ENCODE results near the gene EPYC. TPM values are rescaled to one million over a fixed set of nuclear protein-coding genes. Genes with fewer than 3 reads are reported as not detected.

The EPYC gene
- total RNA-seq, 1 donor from 2014 or later, result not detected

DNA sequence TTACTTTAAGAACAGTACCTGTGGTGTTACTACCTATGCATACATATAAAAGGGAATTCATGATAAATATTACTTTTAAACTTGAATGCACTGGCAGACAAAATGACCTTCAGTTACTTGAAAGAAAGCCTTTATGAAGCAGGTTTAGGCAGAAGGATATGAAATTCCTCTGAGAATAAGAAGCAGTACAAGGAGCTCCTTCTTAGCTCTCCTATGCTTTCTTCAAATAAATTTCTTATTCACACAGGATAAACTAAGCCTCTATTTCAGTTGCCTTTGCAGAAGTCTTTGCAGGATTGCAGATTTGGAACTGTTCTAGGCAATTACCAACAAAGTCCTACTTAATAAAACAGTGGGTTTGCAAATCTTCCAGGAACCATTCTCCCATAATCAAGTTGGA is 1.0 kb downstream of the EPYC start:
- Mint-ChIP-seq H3K4me1 (ENCODE audit: low read depth) (peaks cover 8% of the 10 kb centered on the region), H3K4me3 (ENCODE audit: unreplicated experiment) (no peak overlapping the region), H3K9me3 (ENCODE audit: low read depth) (peaks cover 2% of the 10 kb centered on the region), H3K36me3 (ENCODE audit: low read depth) (no peaks in the 10 kb centered on the region), H3K27ac (ENCODE audit: unreplicated experiment) (no peak overlapping the region), H3K27me3 (ENCODE audit: low read depth) (no peaks in the 10 kb centered on the region)
- DNase-seq (ENCODE audit: low spot score), result no peak
- TF ChIP-seq, protein P1, sequence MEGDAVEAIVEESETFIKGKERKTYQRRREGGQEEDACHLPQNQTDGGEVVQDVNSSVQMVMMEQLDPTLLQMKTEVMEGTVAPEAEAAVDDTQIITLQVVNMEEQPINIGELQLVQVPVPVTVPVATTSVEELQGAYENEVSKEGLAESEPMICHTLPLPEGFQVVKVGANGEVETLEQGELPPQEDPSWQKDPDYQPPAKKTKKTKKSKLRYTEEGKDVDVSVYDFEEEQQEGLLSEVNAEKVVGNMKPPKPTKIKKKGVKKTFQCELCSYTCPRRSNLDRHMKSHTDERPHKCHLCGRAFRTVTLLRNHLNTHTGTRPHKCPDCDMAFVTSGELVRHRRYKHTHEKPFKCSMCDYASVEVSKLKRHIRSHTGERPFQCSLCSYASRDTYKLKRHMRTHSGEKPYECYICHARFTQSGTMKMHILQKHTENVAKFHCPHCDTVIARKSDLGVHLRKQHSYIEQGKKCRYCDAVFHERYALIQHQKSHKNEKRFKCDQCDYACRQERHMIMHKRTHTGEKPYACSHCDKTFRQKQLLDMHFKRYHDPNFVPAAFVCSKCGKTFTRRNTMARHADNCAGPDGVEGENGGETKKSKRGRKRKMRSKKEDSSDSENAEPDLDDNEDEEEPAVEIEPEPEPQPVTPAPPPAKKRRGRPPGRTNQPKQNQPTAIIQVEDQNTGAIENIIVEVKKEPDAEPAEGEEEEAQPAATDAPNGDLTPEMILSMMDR (IDR thresholded peaks at IDR 0.05), result no peak

DNA sequence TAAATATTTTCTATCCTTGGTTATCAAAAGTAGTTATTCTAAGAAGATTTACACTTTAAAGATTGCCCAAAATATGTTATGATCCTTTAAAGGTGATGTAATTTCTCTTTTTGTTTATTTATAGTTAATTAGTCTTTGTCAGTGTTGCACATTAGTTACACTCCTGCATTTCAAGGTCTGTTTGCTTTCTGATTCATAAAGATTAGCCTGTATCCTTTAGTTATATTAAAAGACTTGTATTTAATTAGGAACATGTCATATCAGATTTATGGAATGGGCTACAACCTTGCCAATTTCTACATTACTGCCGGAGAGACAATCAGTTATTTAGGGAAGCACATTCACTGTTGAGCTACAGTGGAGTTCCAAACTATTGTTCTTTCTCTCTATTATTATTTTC is 3.5 kb downstream of the EPYC start:
- Mint-ChIP-seq H3K27me3 (ENCODE audit: low read depth) (no peaks in the 10 kb centered on the region), H3K4me1 (ENCODE audit: low read depth) (peaks cover 8% of the 10 kb centered on the region)

DNA sequence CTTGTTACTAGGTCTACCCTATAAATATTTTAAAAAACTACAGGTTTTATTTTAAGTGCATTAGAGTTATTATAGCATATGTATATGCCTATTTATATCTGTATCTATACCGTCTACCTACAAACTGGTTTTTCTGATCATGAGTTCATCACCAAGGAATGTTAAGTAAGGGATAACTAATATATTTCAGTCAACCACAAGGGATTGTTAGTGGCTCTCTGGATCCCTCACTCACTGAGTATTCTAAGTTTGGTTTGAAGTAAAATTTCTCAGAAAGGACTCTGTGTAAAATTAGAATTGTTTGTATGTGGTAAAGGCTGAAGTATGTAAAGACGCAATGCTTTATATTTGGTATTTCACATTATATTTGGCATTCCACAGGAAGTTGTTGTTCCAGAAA is 4.8 kb downstream of the EPYC start:
- Mint-ChIP-seq H3K27ac (ENCODE audit: unreplicated experiment) (peak overlapping the region; percentile 8), H3K27me3 (ENCODE audit: low read depth) (no peaks in the 10 kb centered on the region), H3K9me3 (ENCODE audit: low read depth) (no peaks in the 10 kb centered on the region), H3K4me1 (ENCODE audit: low read depth) (peaks cover 9% of the 10 kb centered on the region), H3K4me3 (ENCODE audit: unreplicated experiment) (no peak overlapping the region), H3K36me3 (ENCODE audit: low read depth) (no peaks in the 10 kb centered on the region)
- DNase-seq (ENCODE audit: low spot score), result no peak
- TF ChIP-seq, protein P1 (IDR thresholded peaks at IDR 0.05), result no peak

More for the DNA sequence above, 3.5 kb downstream of the EPYC start:
- Mint-ChIP-seq H3K4me3 (ENCODE audit: unreplicated experiment) (no peak overlapping the region), H3K9me3 (ENCODE audit: low read depth) (no peaks in the 10 kb centered on the region), H3K27ac (ENCODE audit: unreplicated experiment) (no peak overlapping the region), H3K36me3 (ENCODE audit: low read depth) (no peaks in the 10 kb centered on the region)
- TF ChIP-seq, protein P1 (IDR thresholded peaks at IDR 0.05), result no peak
- DNase-seq (ENCODE audit: low spot score), result no peak

DNA sequence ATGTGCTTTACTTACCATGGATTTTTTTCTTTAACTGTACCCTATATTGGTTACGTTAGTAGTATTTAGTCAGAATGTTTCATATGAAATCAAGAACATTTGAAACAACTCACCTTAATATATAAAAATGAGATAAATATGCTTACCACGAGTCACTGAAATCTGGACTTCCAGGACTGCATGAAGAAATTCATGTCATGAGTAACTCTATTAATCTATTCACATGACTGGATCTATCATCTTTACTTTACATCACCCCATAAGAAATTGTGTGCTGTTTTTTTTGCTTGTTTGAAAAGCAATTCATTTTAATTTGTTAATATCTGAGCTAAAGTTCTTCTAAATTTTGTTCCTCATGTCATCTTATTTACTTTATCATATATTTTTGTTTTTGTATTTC is 5.2 kb downstream of the EPYC start:
- no peaks in the 10 kb centered on the region for H3K36me3 Mint-ChIP-seq (ENCODE audit: low read depth)

DNA sequence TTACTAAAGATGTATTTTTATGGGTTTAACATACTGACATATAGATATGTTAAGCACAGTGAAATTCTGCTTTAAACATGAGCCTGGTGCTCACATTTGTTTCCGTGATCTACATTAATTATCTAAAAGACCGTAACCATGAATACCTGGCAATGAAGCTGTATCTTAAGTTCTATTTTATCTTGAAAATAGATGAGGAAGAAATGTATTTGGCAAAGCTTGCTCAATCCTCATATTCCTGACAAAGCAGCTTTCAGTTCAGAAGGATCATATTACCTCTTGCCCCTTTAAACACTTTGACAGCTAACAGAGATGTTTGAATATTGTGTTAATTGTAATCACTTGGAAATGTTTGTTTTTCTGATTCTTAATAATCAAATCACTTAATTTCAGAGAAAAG is 9.8 kb downstream of the EPYC start:
- no peak overlapping the region for H3K27ac Mint-ChIP-seq (ENCODE audit: unreplicated experiment)
- H3K4me3 Mint-ChIP-seq (ENCODE audit: unreplicated experiment), result no peak overlapping the region
- TF ChIP-seq, protein P1 (IDR thresholded peaks at IDR 0.05), result no peak
- H3K9me3 Mint-ChIP-seq (ENCODE audit: low read depth), result peaks cover 5% of the 10 kb centered on the region
- no peak for DNase-seq (ENCODE audit: low spot score)
- no peaks in the 10 kb centered on the region for H3K36me3 Mint-ChIP-seq (ENCODE audit: low read depth)
- H3K4me1 Mint-ChIP-seq (ENCODE audit: low read depth), result peaks cover 10% of the 10 kb centered on the region
- no peaks in the 10 kb centered on the region for H3K27me3 Mint-ChIP-seq (ENCODE audit: low read depth)

More for the DNA sequence above, 5.2 kb downstream of the EPYC start:
- no peaks in the 10 kb centered on the region for H3K9me3 Mint-ChIP-seq (ENCODE audit: low read depth)
- no peaks in the 10 kb centered on the region for H3K27me3 Mint-ChIP-seq (ENCODE audit: low read depth)
- H3K27ac Mint-ChIP-seq (ENCODE audit: unreplicated experiment), result no peak overlapping the region
- no peak for DNase-seq (ENCODE audit: low spot score)
- TF ChIP-seq, protein P1 (IDR thresholded peaks at IDR 0.05), result no peak
- H3K4me1 Mint-ChIP-seq (ENCODE audit: low read depth), result peaks cover 14% of the 10 kb centered on the region
- no peak overlapping the region for H3K4me3 Mint-ChIP-seq (ENCODE audit: unreplicated experiment)
